DND-41 (cell line): ENCODE results near the gene CDH23.

ENCODE experiments used
- ATAC-seq: fragments of 200-7000 bp; cut with Tn5 transposase; 3 replicates; pipeline ENCODE4 v1.9.1; 2021; ENCODE audit warnings: low read depth; ENCODE audit not compliant: insufficient read depth
- DNase-seq: peaks from one replicate; pipeline ENCODE4 v3.0.0-alpha.2; 2020
- H2AFZ ChIP-seq: 2 replicates; pipeline ENCODE4 v1.6.0; 2012; ENCODE audit warnings: low read depth, low read length
- H3K27ac ChIP-seq: 2 replicates; pipeline ENCODE4 v1.5.1; 2012; ENCODE audit warnings: low read length, inconsistent platforms
- H3K27me3 ChIP-seq: fragments of 200-600 bp; sonication (generic); 2 replicates; pipeline ENCODE4 v1.6.0; 2012; ENCODE audit warnings: low read length, mild to moderate bottlenecking, inconsistent platforms; ENCODE audit not compliant: insufficient read depth, poor library complexity
- H3K36me3 ChIP-seq: 2 replicates; pipeline ENCODE4 v1.5.1; 2012; ENCODE audit warnings: low read length, inconsistent platforms; ENCODE audit not compliant: insufficient read depth
- H3K4me1 ChIP-seq: 2 replicates; pipeline ENCODE4 v1.5.1; 2012; ENCODE audit warnings: mild to moderate bottlenecking, low read length; ENCODE audit not compliant: insufficient read depth
- H3K4me2 ChIP-seq: 2 replicates; pipeline ENCODE4 v1.6.0; 2012; ENCODE audit warnings: mild to moderate bottlenecking, moderate library complexity, low read length, inconsistent platforms; ENCODE audit not compliant: insufficient read depth
- H3K4me3 ChIP-seq, 2 experiments: fragments of 200-600 bp in 1 of 2; shearing (Covaris generic) in 1 of 2; 2 replicates each; pipeline ENCODE4 v1.5.1; 2012 to 2016; ENCODE audit warnings: inconsistent platforms in 2 of 2, low read length in 2 of 2, mild to moderate bottlenecking in 2 of 2, low read depth in 1 of 2, moderate library complexity in 1 of 2
- H3K79me2 ChIP-seq: 2 replicates; pipeline ENCODE4 v1.6.0; 2012; ENCODE audit warnings: low read length, inconsistent platforms; ENCODE audit not compliant: insufficient read depth
- H3K9ac ChIP-seq: 2 replicates; pipeline ENCODE4 v1.6.0; 2012; ENCODE audit warnings: low read depth, mild to moderate bottlenecking, inconsistent platforms, low read length, moderate library complexity
- H3K9me3 ChIP-seq: 2 replicates; pipeline ENCODE4 v1.5.1; 2012; ENCODE audit warnings: low read length, moderate library complexity, mild to moderate bottlenecking, inconsistent platforms; ENCODE audit not compliant: insufficient read depth, severe bottlenecking
- H4K20me1 ChIP-seq: 2 replicates; pipeline ENCODE4 v1.6.0; 2012; ENCODE audit warnings: low read length; ENCODE audit not compliant: insufficient read depth
- EZH2 ChIP-seq: IDR thresholded peaks from 3 replicates; pipeline ENCODE4 v1.6.1; 2012; ENCODE audit warnings: borderline replicate concordance, low read depth, mild to moderate bottlenecking, moderate library complexity, low read length, inconsistent platforms; ENCODE audit not compliant: severe bottlenecking
- TF ChIP-seq, protein P1 (sequence below): IDR thresholded peaks from 2 replicates; pipeline ENCODE4 v1.5.1; 2012; ENCODE audit warnings: borderline replicate concordance, low read length, moderate library complexity, mild to moderate bottlenecking; ENCODE audit not compliant: poor library complexity, severe bottlenecking; ENCODE audit errors: extremely low read depth

The CDH23 gene

DNA sequence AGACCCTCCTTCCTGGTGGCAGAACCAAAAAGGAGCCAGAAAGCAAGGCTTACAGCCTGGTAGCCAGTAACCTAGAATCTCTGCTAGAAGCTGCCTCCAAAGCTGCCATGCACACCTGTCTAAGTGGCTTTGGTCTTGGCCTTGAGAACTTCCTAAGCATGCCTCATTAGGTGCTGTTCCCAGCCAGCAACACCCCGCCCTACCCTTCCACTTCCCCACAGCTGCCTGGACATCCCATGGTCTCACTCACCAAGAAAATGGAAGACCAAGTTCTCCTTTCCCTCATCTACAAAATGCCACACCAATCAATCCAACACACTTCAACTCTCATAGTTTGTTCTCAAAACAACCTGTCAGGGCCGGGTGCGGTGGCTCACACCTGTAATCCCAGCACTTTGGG lies 450.1 kb downstream of the CDH23 start:
- no peak for ATAC-seq
- H3K9me3 ChIP-seq, result no peaks in the 10 kb centered on the region
- peaks cover 23% of the 10 kb centered on the region for H3K36me3 ChIP-seq
- peaks cover 97% of the 10 kb centered on the region for H3K79me2 ChIP-seq
- H3K4me2 ChIP-seq, result peak overlapping the region; percentile 77
- peak; percentile 27 for DNase-seq
- no peaks in the 10 kb centered on the region for H3K27me3 ChIP-seq
- TF ChIP-seq, protein P1, sequence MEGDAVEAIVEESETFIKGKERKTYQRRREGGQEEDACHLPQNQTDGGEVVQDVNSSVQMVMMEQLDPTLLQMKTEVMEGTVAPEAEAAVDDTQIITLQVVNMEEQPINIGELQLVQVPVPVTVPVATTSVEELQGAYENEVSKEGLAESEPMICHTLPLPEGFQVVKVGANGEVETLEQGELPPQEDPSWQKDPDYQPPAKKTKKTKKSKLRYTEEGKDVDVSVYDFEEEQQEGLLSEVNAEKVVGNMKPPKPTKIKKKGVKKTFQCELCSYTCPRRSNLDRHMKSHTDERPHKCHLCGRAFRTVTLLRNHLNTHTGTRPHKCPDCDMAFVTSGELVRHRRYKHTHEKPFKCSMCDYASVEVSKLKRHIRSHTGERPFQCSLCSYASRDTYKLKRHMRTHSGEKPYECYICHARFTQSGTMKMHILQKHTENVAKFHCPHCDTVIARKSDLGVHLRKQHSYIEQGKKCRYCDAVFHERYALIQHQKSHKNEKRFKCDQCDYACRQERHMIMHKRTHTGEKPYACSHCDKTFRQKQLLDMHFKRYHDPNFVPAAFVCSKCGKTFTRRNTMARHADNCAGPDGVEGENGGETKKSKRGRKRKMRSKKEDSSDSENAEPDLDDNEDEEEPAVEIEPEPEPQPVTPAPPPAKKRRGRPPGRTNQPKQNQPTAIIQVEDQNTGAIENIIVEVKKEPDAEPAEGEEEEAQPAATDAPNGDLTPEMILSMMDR, result no peak
- TF ChIP-seq EZH2, result no peak
- peak overlapping the region; percentile 9; the same call in 1 of the 2 replicates for H3K9ac ChIP-seq
- peak overlapping the region; percentile 71 for H3K27ac ChIP-seq
- peak overlapping the region in 1 of 2 experiments; percentile 40; a peak in 2 of 4 replicates for H3K4me3 ChIP-seq
- peaks cover 79% of the 10 kb centered on the region for H4K20me1 ChIP-seq
- peaks cover 83% of the 10 kb centered on the region for H3K4me1 ChIP-seq
- no peak overlapping the region for H2AFZ ChIP-seq

DNA sequence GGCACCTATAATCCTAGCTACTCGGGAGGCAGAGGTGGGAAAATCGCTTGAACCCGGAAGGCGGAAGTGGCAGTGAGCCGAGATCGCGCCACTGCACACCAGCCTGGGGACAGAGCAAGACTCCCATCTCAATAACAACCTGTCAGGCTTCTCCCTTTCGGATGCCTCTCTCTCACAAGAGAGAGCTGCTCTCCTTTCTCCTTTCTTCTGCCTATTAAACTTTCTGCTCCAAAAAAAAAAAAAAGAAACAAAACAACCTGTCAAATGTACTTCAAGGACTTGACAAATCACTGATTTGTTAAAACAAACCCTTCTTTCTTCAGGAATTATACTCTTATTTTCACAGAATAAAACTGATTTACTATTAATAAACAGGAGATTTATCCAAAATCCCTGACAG lies 450.7 kb downstream of the CDH23 start:
- peaks cover 74% of the 10 kb centered on the region for H4K20me1 ChIP-seq
- peaks cover 86% of the 10 kb centered on the region for H3K4me1 ChIP-seq
- TF ChIP-seq, protein P1, result no peak
- no peak for TF ChIP-seq EZH2
- no peaks in the 10 kb centered on the region for H3K9me3 ChIP-seq
- peaks cover 91% of the 10 kb centered on the region for H3K79me2 ChIP-seq
- peaks cover 20% of the 10 kb centered on the region for H3K36me3 ChIP-seq
- DNase-seq (peak; percentile 38), ATAC-seq (no peak)
- H3K9ac ChIP-seq, result no peak overlapping the region; the same call in 1 of the 2 replicates
- H2AFZ ChIP-seq, result no peak overlapping the region
- peak overlapping the region; percentile 71; the same call in 1 of the 2 replicates for H3K27ac ChIP-seq
- H3K4me3 ChIP-seq, result peak overlapping the region in 1 of 2 experiments; percentile 40; a peak in 2 of 4 replicates
- no peaks in the 10 kb centered on the region for H3K27me3 ChIP-seq
- H3K4me2 ChIP-seq, result peak overlapping the region; percentile 77

DNA sequence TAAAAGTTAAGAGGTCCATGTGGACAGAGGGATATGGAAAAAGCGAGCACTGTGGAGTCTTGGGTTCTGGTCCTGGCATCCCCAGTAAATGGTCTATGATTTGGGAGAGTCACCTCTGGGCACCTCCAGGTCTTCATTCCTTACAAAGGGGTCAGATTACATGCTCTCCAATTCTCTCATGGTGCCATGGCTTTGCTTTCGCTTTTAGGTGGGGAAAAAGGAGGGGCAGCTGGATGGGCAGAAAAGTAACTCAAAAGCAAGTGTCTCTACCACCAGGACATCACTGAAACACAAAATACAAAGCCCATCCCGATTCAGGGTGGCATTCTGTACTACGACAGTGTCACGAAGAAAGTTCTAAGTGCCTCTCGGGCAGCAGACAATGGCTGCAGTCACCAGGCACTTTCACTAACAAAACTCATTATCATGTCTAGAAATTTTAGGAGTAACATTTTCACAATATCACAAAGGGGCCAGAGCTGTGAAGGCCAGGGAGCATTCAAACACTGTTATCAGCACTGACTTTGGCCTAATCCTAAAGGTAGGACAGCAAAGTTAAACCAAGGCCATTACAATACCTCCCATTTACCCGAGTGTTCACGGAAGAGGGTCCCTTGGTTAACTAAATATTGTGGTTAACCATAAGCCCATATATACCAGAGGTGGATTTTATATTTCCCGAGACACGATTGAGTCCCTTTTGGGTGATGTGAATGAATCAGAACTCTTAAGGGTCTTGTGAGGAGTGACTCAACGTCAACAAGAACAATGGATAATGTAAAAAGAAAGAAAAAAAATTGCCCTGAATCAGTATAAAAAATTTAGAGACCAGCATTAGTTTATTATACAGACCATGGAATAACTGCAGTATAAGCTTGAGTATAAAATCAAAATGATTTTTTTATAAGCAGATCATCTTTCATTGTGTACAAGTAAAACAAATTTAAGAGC lies 451.9 kb downstream of the CDH23 start:
- peak overlapping the region; percentile 69 to 86; a peak in 3 of 4 replicates for H3K4me3 ChIP-seq
- peaks cover 78% of the 10 kb centered on the region for H3K4me1 ChIP-seq
- H3K9ac ChIP-seq, result peak overlapping the region; percentile 84
- no peaks in the 10 kb centered on the region for H3K9me3 ChIP-seq
- TF ChIP-seq EZH2, result no peak
- TF ChIP-seq, protein P1, result no peak
- peaks cover 79% of the 10 kb centered on the region for H3K79me2 ChIP-seq
- H4K20me1 ChIP-seq, result peaks cover 62% of the 10 kb centered on the region
- H3K4me2 ChIP-seq, result peak overlapping the region; percentile 77
- H3K27me3 ChIP-seq, result no peaks in the 10 kb centered on the region
- H3K27ac ChIP-seq, result peak overlapping the region; percentile 89
- DNase-seq (peak; percentile 51), ATAC-seq (peak; percentile 10; the same call in 2 of the 3 replicates)
- peaks cover 11% of the 10 kb centered on the region for H3K36me3 ChIP-seq
- no peak overlapping the region for H2AFZ ChIP-seq
